Keratinocyte (primary cell): ENCODE data around the gene ITPR1. TPM values are rescaled to one million over a fixed set of nuclear protein-coding genes. Genes with fewer than 3 reads are reported as not detected.

Source experiments
- DNase-seq: peaks from one replicate; pipeline ENCODE4 v3.0.0-alpha.2; 2011; ENCODE audit warnings: low read depth, missing footprints, low spot score
- FAIRE-seq: peaks from 2 replicates; lab custom pipeline; 2011; peaks lifted over from hg19 to GRCh38; lab: Jason Lieb, UNC
- H2AFZ ChIP-seq: 2 replicates; pipeline ENCODE4 v1.6.0; 2012; ENCODE audit warnings: low read length, control low read depth, inconsistent platforms; ENCODE audit not compliant: control insufficient read depth
- H3K27ac ChIP-seq: 2 replicates; pipeline ENCODE4 v1.5.1; 2011; ENCODE audit warnings: low read length; ENCODE audit not compliant: control insufficient read depth, insufficient read depth
- H3K27me3 ChIP-seq: 3 replicates; pipeline ENCODE4 v1.6.0; 2011; ENCODE audit warnings: low read length; ENCODE audit not compliant: control insufficient read depth, insufficient read depth; ENCODE audit errors: extremely low read depth
- H3K36me3 ChIP-seq, 2 experiments: 2 replicates in 1 of 2; 3 replicates in 1 of 2; pipeline ENCODE4 v1.5.1; 2011; ENCODE audit warnings: low read length in 2 of 2, mild to moderate bottlenecking in 1 of 2; ENCODE audit not compliant: control insufficient read depth in 2 of 2, insufficient read depth in 2 of 2; ENCODE audit errors: extremely low read depth in 1 of 2
- H3K4me1 ChIP-seq: 3 replicates; pipeline ENCODE4 v1.5.1; 2011; ENCODE audit warnings: low read length; ENCODE audit not compliant: control insufficient read depth, insufficient read depth; ENCODE audit errors: extremely low read depth
- H3K4me2 ChIP-seq: 3 replicates; pipeline ENCODE4 v1.6.0; 2011; ENCODE audit warnings: low read depth, low read length; ENCODE audit not compliant: control insufficient read depth, insufficient read depth; ENCODE audit errors: extremely low read depth
- H3K4me3 ChIP-seq, 3 experiments: fragments of 200-600 bp in 1 of 3; sonication (generic) in 1 of 3; 2 replicates in 2 of 3; 3 replicates in 1 of 3; pipeline ENCODE4 v1.5.1; 2011 to 2016; ENCODE audit warnings: low read length in 3 of 3, mild to moderate bottlenecking in 3 of 3, control low read depth in 2 of 3, inconsistent platforms in 1 of 3, low read depth in 1 of 3, mixed read lengths in 1 of 3, mixed run types in 1 of 3, moderate library complexity in 1 of 3; ENCODE audit not compliant: control insufficient read depth in 2 of 3, insufficient read depth in 2 of 3; ENCODE audit errors: extremely low read depth in 1 of 3
- H3K79me2 ChIP-seq: 2 replicates; pipeline ENCODE4 v1.6.0; 2012; ENCODE audit warnings: low read length; ENCODE audit not compliant: control insufficient read depth, insufficient read depth
- H3K9ac ChIP-seq: 3 replicates; pipeline ENCODE4 v1.6.0; 2011; ENCODE audit warnings: low read length; ENCODE audit not compliant: control insufficient read depth, insufficient read depth; ENCODE audit errors: extremely low read depth
- H3K9me1 ChIP-seq: 3 replicates; pipeline ENCODE4 v1.6.0; 2011; ENCODE audit warnings: low read length; ENCODE audit not compliant: control insufficient read depth, insufficient read depth; ENCODE audit errors: extremely low read depth
- H3K9me3 ChIP-seq: 2 replicates; pipeline ENCODE4 v1.5.1; 2012; ENCODE audit warnings: low read depth, low read length; ENCODE audit not compliant: control insufficient read depth
- H4K20me1 ChIP-seq: 3 replicates; pipeline ENCODE4 v1.6.0; 2011; ENCODE audit warnings: low read length; ENCODE audit not compliant: control insufficient read depth, insufficient read depth; ENCODE audit errors: extremely low read depth
- CTCF ChIP-seq, 3 experiments: IDR thresholded peaks in 1 of 3; conservative IDR thresholded peaks in 1 of 3; optimal IDR thresholded peaks in 1 of 3; 2 replicates in 2 of 3; 3 replicates in 1 of 3; pipeline versions ENCODE3 to v1.5.1; 2011; ENCODE audit warnings: low read length in 3 of 3, mild to moderate bottlenecking in 3 of 3, moderate library complexity in 2 of 3, control low read depth in 1 of 3, inconsistent platforms in 1 of 3; ENCODE audit not compliant: insufficient read depth in 2 of 3; ENCODE audit errors: extremely low read depth in 1 of 3
- EZH2 ChIP-seq: IDR thresholded peaks from one replicate; pipeline ENCODE4 v1.6.1; 2012; ENCODE audit warnings: inconsistent platforms, mild to moderate bottlenecking, low read length, moderate library complexity
- dilution Hi-C: fragments of 300-500 bp; cut with MboI; formaldehyde crosslinking; loops from one replicate; pipeline ENCODE4 v1.7.0; 2020; ENCODE audit warnings: low sequenced_read_pairs; ENCODE audit not compliant: extremely low pct_ligation_motif_present
- polyA plus RNA-seq, 5 experiments: library from polyadenylated mRNA; depleted of rRNA in 3 of 5; stranded (reverse) in 3 of 5; stranded (forward) in 1 of 5; unstranded in 1 of 5; fragments of >200 nt; gene quantifications; 1 replicate in 1 of 5; 2 replicates in 3 of 5; 3 replicates in 1 of 5; pipeline versions ENCODE4 v1.2.1 to v1.2.3, GENCODE V29; 2011 to 2012; ENCODE audit warnings: missing spikeins in 2 of 5, low read depth in 1 of 5, low replicate concordance in 1 of 5

Gene ITPR1
- polyA plus RNA-seq, 1 donor (not counting 4 experiments of a cell fraction or from before 2014, with no cell fraction given): 3.5 TPM

- no peaks in the 10 kb centered on the region for H3K79me2 ChIP-seq
- no peak for FAIRE-seq
- H3K4me1 ChIP-seq: peaks cover 7% of the 10 kb centered on the region
- H3K9ac ChIP-seq: no peak overlapping the region
- H3K36me3 ChIP-seq: no peaks in the 10 kb centered on the region
- dilution Hi-C loops: no loop called here
- no peak overlapping the region for H3K4me2 ChIP-seq
- H3K9me1 ChIP-seq: no peaks in the 10 kb centered on the region
- H3K27me3 ChIP-seq: no peaks in the 10 kb centered on the region
- no peaks in the 10 kb centered on the region for H4K20me1 ChIP-seq
- no peak overlapping the region for H3K27ac ChIP-seq
- TF ChIP-seq CTCF (optimal IDR thresholded peaks at IDR 0.05 in 1 of 3, IDR thresholded peaks at IDR 0.05 in 1 of 3, conservative IDR thresholded peaks at IDR 0.05 in 1 of 3; ENCODE audit: extremely low read depth in 1 of 3, insufficient read depth in 2 of 3, low read length in 3 of 3) (no peak), EZH2 (no peak)
- H2AFZ ChIP-seq: no peak overlapping the region
- no peak overlapping the region for H3K4me3 ChIP-seq
- H3K9me3 ChIP-seq: no peaks in the 10 kb centered on the region
- no peak for DNase-seq
Observed at GRCh38 chr3:4758957-4759656, 266.0 kb downstream of the ITPR1 start.

- Histone ChIP-seq H3K4me3 (no peak overlapping the region), H3K9me1 (no peaks in the 10 kb centered on the region), H3K4me2 (no peak overlapping the region), H3K27me3 (no peaks in the 10 kb centered on the region), H4K20me1 (no peaks in the 10 kb centered on the region), H3K9ac (no peak overlapping the region), H2AFZ (no peak overlapping the region), H3K79me2 (no peaks in the 10 kb centered on the region), H3K36me3 (no peaks in the 10 kb centered on the region), H3K9me3 (no peaks in the 10 kb centered on the region), H3K4me1 (peaks cover 7% of the 10 kb centered on the region), H3K27ac (no peak overlapping the region)
- DNase-seq (no peak), FAIRE-seq (no peak)
- TF ChIP-seq CTCF (optimal IDR thresholded peaks at IDR 0.05 in 1 of 3, IDR thresholded peaks at IDR 0.05 in 1 of 3, conservative IDR thresholded peaks at IDR 0.05 in 1 of 3; ENCODE audit: extremely low read depth in 1 of 3, insufficient read depth in 2 of 3, low read length in 3 of 3): no peak
- no peak for TF ChIP-seq EZH2
- dilution Hi-C loops: no loop called here
Observed at GRCh38 chr3:4759689-4760312, 266.7 kb downstream of the ITPR1 start.
